ENCODE results near the gene ARL4A.
A peak's percentile ranks its signal among the peaks of the same experiment; 100 is the strongest.
"Not testable (repeated sequence)": the region's sequence is repeated elsewhere in the genome, so short reads cannot be mapped to it uniquely, and the experiment has no call there.

The ARL4A gene

GRCh38 chr7:12686891-12687717, at the start of gene ARL4A:
Gene ARL4A (plus strand): TSS chr7:12687633. CDS start chr7:12688255, 622 bp downstream.
- peak; percentile 76 for DNase-seq

GRCh38 chr7:12637819-12638592, 49.4 kb upstream of the ARL4A start:
- no peak for DNase-seq

- no peak for DNase-seq
Observed at GRCh38 chr7:12638851-12639456, 48.5 kb upstream of the ARL4A start.

- DNase-seq, result no peak
Observed at GRCh38 chr7:12640299-12641096, 46.9 kb upstream of the ARL4A start.

- no peak for DNase-seq
Observed at GRCh38 chr7:12641196-12641595, 46.2 kb upstream of the ARL4A start.

GRCh38 chr7:12642508-12642907, 44.9 kb upstream of the ARL4A start:
- no peak for DNase-seq

- DNase-seq, result no peak
Observed at GRCh38 chr7:12643001-12643643, 44.3 kb upstream of the ARL4A start.

GRCh38 chr7:12643644-12644043, 43.8 kb upstream of the ARL4A start:
- DNase-seq, result no peak

- DNase-seq, result not testable (repeated sequence)
Observed at GRCh38 chr7:12645212-12645611, 42.2 kb upstream of the ARL4A start.

- no peak for DNase-seq
Observed at GRCh38 chr7:12646139-12646538, 41.3 kb upstream of the ARL4A start.

GRCh38 chr7:12647364-12648219, 39.8 kb upstream of the ARL4A start:
- DNase-seq, result no peak

GRCh38 chr7:12648704-12649261, 38.6 kb upstream of the ARL4A start:
- DNase-seq, result no peak

GRCh38 chr7:12649348-12649747, 38.1 kb upstream of the ARL4A start:
- no peak for DNase-seq

- DNase-seq, result no peak
Observed at GRCh38 chr7:12650080-12650479, 37.4 kb upstream of the ARL4A start.

- DNase-seq, result no peak
Observed at GRCh38 chr7:12653110-12653509, 34.3 kb upstream of the ARL4A start.

- DNase-seq, result no peak
Observed at GRCh38 chr7:12653518-12653917, 33.9 kb upstream of the ARL4A start.

GRCh38 chr7:12655161-12655560, 32.3 kb upstream of the ARL4A start:
- no peak for DNase-seq

GRCh38 chr7:12660423-12660822, 27.0 kb upstream of the ARL4A start:
- DNase-seq, result not testable (repeated sequence)

GRCh38 chr7:12660986-12661385, 26.4 kb upstream of the ARL4A start:
- DNase-seq, result not testable (repeated sequence)

- no peak for DNase-seq
Observed at GRCh38 chr7:12661581-12661980, 25.9 kb upstream of the ARL4A start.

All from activated CD4-positive, alpha-beta T cell treated with anti-CD3 and anti-CD28 coated beads for 1 hour (primary cell).